CD4-positive, alpha-beta T cell treated with Interleukin-17A for 4 hours (primary cell): ENCODE results near the gene KLK15.
"Not testable (repeated sequence)": the region's sequence is repeated elsewhere in the genome, so short reads cannot be mapped to it uniquely, and the experiment has no call there.

Experiments used
- DNase-seq: peaks from one replicate; pipeline ENCODE4 v3.0.0-alpha.2; 2020; ENCODE audit warnings: mixed read lengths

Gene KLK15

GRCh38 chr19:50794876-50795663, 38.3 kb downstream of the KLK15 start:
- DNase-seq, result no peak

DNA sequence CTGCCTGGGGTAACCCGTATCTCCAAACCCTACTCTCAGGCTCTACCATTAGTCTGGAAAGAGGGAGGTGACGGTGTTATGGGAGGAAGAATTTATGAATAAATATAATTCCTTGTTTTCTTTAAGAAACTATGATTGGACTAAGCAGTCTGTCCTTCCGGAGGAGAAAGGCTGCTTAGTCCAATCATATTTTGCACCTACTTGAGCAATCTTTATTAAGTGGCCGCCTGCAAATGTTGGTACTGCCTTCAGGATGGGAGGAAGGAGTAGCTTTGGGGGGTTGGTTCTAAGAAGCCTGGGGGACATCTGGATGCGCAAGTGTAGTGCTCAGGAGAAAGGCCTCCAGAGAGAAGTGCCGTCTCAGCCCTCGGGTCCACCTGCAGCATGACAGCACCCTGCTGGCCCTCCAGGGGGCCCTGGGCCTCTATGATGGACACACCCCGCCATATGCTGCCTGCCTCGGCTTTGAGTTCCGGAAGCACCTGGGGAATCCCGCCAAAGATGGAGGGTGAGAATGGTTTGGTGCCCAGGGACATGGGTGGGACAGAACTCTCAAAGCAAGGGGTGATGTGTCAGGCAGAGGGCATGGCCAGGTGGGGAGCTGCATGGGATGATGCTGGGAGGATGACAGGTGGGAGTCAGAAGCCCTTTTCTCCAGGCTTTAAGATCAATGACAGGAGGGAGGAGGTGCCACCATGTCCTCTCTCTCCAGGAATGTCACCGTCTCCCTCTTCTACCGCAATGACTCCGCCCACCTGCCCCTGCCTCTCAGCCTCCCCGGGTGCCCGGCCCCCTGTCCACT, 39.1 kb downstream of the KLK15 start:
- DNase-seq, result no peak

DNA sequence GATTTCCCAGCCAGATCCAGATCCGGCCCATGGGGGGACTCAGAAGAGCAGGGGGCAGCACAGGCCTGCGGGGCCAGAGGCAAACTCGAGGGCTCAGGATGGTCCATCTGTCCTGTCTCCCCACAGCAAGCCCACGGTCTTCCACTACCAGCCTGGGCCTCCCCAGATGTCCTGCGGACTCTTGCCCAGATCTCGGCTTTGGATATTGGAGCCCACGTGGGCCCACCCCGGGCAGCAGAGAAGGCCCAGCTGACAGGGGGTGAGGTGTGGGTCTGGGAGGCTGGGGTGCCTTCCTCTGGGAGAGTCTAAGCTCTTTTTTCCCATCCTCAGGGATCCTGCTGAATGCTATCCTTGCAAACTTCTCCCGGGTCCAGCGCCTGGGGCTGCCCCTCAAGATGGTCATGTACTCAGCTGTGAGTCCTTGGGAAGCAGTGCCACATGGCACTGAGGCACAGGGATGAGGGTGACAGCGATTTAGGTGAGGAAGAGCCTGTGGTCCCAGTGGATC, 39.8 kb downstream of the KLK15 start:
- no peak for DNase-seq

DNA sequence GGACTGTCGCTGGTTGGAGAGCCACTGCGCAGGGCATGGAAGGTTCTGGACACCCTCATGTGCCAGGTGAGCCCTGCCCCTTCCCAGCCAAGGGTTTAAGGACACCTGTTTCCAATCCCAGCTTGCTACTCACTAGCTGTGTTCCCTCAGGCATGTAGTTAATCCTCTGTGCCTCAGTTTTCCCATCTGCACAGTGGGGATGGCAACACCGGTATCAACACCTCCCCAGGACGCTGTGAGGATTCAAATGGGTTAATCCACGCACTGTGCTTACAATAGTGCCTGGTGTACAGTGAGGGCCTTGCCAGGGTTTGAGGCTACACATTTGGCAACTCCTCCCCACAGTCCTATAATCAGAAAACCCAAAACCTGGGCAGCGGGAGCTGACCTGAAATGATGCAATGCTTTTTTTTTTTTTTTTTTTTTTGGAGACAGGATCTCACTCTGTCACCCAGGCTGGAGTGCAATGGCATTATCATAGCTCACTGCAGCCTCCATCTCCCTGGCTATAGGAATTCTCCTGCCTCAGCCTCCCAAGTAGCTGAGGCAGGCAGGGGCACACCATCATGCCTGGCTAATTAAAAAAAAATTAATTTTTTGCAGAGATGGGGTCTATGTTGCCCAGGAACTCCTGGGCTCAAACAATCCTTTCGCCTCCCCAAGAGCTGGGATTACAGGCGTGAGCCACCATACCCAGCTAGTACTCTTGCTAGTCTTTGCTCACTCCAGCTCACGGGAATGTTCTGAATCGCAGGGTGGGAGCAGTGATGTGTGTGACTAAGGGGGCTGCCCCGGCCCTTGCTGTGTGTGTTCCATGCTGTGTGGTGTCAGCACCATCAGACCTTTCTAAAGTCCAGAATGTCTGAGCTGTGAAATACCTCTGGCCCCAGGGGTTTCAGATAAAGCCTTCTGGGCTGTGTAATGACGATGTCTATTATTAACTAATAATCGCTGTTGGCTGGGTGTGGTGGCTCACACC, 40.8 kb downstream of the KLK15 start:
- no peak for DNase-seq

- no peak for DNase-seq
Observed at GRCh38 chr19:50791594-50792271, 41.6 kb downstream of the KLK15 start.

- no peak for DNase-seq
Observed at GRCh38 chr19:50790922-50791467, 42.4 kb downstream of the KLK15 start.

DNA sequence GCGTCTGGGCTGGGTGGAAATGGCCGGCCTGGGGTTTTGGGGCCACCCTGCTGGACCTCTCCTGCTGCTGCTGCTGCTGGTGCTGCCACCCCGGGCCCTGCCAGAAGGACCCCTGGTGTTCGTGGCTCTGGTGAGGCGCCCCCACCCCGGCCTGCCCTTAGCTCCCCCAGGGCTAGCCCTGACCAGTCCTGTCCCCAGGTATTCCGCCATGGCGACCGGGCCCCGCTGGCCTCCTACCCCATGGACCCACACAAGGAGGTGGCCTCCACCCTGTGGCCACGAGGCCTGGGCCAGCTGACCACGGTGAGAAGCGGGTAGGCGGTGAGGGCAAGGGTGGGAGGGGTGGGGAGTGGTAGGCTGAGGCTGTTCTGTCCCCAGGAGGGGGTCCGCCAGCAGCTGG, 43.0 kb downstream of the KLK15 start, which contains the start of gene ACP4:
TSS of gene ACP4 (plus strand) at position 20 of the 400 bp plus-strand sequence. CDS start at position 20, 0 bp downstream.
- no peak for DNase-seq

- no peak for DNase-seq
Observed at GRCh38 chr19:50785329-50785728, 48.0 kb downstream of the KLK15 start.

- no peak for DNase-seq
Observed at GRCh38 chr19:50784710-50785109, 48.7 kb downstream of the KLK15 start.

DNA sequence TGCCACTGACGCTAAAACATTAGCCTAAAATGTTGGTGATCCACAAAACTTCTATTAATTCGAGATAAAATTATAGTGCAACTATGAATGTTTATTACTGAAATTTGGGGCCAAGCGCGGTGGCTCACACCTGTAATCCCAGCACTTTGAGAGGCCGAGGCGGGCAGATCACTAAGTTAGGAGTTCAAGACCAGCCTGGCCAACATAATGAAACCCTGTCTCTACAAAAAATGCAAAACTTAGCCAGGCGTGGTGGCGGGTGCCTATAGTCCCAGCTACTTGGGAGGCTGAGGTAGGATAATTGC, 49.6 kb downstream of the KLK15 start:
- DNase-seq, result not testable (repeated sequence)

DNA sequence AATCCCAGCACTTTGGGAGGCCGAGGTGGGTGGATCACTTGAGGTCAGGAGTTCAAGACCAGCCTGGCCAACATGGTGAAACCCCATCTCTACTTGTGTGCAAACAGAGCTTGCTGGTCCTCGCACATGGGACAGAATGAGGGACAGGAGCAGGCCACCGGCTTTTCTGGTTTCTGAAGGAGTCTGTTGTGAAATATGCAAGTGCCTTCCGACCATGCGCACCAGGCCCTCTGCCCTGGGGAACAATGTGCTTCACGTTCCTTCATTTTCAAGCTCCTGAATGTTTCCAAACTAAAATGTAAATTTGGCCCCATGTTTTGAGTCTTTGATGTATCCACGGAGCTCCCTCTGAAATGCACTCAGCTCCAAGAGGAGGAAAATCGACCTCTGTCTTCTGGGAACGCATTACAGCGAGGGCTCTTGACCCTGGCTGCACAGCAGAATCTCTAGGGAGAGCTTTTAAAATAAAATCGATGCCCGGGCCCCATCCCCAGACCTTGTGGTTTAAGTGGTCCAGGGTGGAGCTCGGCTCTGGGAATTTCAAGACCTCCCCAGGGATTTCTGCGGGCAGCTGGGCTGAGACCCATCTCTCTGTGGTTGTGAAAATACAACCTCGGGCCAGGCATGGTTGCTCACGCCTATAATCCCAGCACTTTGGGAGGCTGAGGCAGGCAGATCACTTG, 52.5 kb downstream of the KLK15 start:
- no peak for DNase-seq

DNA sequence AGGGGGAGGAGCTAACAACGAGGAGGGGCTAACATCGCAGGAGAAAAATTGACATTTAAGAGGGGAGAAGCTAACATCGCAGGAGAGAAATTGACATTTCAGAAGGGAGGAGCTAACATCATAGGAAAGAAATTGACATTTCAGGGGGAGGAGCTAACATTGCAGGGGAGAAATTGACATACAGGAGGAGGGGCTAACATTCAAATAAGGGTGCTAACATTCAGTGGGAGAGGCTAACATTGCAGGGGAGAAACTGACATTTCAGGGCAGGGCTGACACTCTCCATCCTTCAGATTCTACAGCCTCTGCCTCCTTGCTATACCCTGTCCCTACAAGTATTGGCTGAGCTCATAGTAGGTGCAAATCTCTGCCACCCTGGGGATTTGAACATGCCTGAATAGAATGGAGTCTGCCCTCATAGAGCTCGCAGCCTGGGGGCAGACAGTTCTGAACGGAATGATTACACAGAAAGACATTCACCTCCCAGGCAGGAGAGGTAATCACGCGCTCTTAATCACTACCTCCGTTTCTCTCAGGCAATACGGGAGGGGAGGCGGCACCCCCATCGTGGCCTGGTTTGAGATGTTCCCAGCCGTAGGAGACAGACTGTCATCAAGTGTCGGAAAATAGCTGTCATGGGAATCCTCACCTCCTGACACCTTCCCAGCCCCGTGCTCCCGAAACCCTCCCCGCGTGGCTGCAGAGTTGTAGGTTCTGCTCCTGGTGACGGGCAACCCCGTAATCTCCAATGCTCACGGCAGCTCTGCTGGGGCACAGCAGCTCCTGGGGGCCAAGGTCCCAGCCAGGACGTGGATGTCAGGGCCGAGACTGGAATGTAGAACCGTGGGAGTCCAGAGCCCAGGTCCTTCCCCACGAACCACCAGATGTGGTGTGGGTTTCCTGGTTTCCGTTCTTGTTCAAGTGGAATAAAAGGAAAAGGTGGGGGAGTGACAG, 53.6 kb downstream of the KLK15 start:
- DNase-seq, result no peak

DNA sequence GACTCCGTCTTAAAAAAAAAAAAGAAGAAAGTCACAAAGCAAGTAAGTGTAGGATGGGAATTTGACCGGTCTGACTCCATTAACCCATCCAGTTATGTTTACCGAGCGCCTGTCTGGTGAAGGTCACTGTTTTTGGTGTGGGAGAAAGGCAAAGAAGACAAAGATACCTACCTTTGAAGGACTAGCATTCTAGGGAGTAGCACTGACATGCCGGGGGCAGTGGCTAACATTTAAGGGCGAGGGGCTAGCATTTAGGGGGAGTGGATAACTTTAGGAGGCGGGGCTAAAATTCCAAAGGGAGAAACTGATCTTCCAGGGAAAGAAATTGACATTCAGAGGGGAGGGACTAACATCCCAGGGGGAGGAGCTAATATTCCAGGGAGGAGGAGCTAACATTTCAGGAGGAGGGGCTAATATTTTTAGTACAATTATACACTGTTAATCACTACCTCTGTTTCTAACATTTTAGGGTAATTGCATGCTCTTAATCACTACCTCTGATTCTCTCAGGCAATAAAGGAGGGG, 54.4 kb downstream of the KLK15 start:
- DNase-seq, result no peak

DNA sequence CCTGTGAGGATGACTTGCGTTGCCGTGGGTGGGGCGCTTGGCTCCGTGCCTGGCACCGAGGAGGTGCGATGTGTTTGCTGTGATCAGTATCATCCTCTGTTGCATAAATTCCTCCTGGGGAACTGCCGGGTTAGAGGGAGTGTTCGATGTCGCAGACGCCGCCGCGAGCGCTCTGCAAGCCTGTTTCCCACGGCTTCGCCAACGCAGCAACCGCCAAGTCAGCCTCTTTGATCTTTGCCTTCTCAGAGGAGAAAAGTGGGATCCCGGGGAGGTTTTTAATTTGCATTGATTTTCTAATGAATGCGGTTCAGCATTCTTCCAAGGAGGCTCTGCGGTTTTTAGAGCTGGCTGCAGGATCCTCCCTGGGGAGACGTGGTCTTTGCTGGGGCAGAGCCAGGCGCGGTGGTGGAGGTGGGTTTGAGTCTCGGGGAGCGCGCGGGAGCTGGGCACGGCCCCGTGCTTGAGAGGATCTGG, 55.5 kb downstream of the KLK15 start:
- DNase-seq, result no peak

GRCh38 chr19:50777261-50777660, 56.1 kb downstream of the KLK15 start:
- no peak for DNase-seq

DNA sequence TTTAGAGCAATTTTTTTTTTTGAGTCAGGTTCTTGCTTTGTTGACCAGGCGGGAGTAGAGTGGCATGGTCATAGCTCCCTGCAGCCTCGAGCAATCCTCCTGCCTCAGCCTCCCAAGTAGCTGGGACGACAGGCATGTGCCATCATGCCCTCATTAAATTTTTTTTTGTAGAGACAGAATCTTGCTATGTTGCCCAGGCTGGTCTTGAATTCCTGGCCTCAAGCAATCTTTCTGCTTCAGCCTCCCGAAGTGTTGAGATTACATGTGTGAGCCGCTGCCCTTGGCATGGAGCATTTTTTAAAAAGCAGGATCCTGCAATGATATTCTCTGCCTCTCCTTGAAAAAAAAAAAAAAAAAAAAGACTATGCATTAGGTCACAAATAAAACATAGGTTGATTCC, 57.2 kb downstream of the KLK15 start:
- no peak for DNase-seq
